GM12873 (cell line): Measurements from ENCODE around the gene PRSS21.

Experiments
- CTCF ChIP-seq: IDR thresholded peaks from 2 replicates; pipeline ENCODE4 v1.5.1; 2012; ENCODE audit warnings: low read depth, mild to moderate bottlenecking, moderate library complexity, low read length, control low read depth; ENCODE audit not compliant: insufficient read depth; ENCODE audit errors: missing control alignments

Gene PRSS21, protein sequence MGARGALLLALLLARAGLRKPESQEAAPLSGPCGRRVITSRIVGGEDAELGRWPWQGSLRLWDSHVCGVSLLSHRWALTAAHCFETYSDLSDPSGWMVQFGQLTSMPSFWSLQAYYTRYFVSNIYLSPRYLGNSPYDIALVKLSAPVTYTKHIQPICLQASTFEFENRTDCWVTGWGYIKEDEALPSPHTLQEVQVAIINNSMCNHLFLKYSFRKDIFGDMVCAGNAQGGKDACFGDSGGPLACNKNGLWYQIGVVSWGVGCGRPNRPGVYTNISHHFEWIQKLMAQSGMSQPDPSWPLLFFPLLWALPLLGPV

GRCh38 chr16:2816751-2817339 is at the start of gene PRSS21:
PRSS21 (plus strand) TSS chr16:2817237; CDS start chr16:2817269, 32 bp downstream.
- TF ChIP-seq CTCF = peak; percentile 9

- TF ChIP-seq CTCF = no peak
These were observed 49.1 kb upstream of the PRSS21 start for GRCh38 chr16:2767891-2768290.

DNA sequence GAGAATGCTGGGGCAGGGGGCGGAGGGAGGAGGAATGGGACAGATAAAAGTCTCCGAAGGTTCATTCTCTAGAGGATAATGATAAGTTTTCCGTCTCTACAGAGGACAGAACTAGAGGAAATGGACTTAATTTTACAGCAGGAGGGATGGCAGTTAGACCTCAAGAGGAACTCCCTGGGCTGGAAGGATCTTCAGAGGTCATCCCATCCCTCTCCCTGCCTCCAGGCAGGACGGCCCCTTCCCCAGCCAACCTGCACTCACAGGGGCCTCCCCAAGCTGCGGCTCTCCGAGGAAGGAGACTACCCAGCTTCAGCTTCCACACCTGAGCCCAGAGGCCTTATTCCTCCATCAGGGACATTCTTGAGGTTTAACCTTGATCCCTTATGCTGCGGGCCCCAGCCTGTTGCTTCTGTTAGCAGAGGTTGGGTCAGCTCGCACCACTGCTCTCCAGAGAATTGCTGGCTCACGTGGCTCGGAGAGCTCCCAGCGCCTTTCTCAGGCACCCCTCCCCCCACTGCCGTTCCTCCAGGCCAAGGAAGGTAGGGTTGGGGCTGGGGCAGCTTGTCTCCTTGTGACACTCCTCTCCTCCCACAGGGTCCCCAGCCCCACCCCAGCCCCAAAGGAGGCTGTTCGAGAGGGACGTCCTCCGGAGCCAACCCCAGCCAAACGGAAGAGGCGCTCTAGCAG is 48.5 kb upstream of the PRSS21 start:
- TF ChIP-seq CTCF = no peak

DNA sequence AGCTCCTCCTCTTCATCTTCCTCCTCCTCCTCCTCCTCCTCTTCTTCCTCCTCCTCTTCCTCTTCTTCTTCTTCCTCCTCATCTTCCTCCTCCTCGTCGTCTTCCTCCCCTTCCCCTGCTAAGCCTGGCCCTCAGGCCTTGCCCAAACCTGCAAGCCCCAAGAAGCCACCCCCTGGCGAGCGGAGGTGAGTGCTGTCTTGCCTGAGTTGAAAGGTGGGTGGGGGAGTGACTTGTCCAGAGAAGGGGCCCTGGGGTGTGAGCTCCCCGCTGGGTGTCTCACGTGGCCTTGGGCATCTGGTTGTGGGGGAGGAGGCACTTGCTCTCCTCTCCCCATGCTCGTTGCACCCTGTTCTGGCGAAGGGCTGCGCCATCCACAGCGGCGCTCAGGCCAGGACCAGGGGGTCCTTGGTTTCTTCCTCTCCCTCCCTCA is 47.9 kb upstream of the PRSS21 start:
- no peak for TF ChIP-seq CTCF

- TF ChIP-seq CTCF = no peak
These were observed 47.4 kb upstream of the PRSS21 start for GRCh38 chr16:2769675-2770056.

GRCh38 chr16:2770057-2770951 is 46.7 kb upstream of the PRSS21 start:
- TF ChIP-seq CTCF = peak; percentile 5
